Epithelial cell of proximal tubule (primary cell): ENCODE results near the gene MAST3. TPM values are rescaled to one million over a fixed set of nuclear protein-coding genes. Genes with fewer than 3 reads are reported as not detected.

Source experiments
- DNase-seq: peaks from one replicate; pipeline ENCODE4 v3.0.0-alpha.2; 2011; ENCODE audit warnings: low read depth
- H3K4me3 ChIP-seq: 2 replicates; pipeline ENCODE4 v1.5.1; 2011; ENCODE audit warnings: low read depth, mild to moderate bottlenecking, low read length
- CTCF ChIP-seq: conservative IDR thresholded peaks from 2 replicates; pipeline ENCODE4 v1.5.1; 2012; ENCODE audit warnings: low read depth, mild to moderate bottlenecking, low read length
- total RNA-seq: library from RNA; depleted of rRNA; stranded (reverse); fragments of >200 nt; gene quantifications from 2 replicates; pipeline ENCODE4 v1.2.3, GENCODE V29; 2015

The MAST3 gene
- 1.7 and 3.5 TPM in 2 replicates for total RNA-seq

GRCh38 chr19:18097217-18097992 is at the start of gene MAST3:
TSS of gene MAST3 (plus strand) at chr19:18097778. CDS start at chr19:18097793, 15 bp downstream.
- TF ChIP-seq CTCF, result no peak
- DNase-seq, result no peak
- H3K4me3 ChIP-seq, result peak within 1 kb of the TSS; percentile 63

DNA sequence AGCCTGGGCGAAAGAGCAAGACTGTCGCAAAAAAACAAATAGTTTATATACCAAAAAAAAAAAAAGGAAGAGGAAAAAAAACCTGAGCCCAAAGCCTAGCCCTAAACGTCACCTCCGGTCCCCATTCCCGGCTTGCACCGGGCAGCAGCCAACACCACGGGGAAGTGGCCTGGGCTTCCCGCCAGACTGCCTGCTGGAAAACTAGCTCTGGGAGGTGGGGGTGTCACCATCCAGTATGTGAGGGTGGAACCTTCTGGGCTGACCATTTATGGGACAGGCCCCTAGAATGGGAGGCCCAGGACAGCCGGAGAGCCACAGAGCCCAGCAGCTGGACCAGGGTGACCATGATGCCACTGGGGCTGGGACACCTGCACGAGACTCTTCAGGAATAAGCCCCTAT is 48.2 kb upstream of the MAST3 start:
- DNase-seq, result no peak
- no peak for TF ChIP-seq CTCF
- H3K4me3 ChIP-seq, result no peak overlapping the region

- no peak for DNase-seq
- no peak for TF ChIP-seq CTCF
- no peak overlapping the region for H3K4me3 ChIP-seq
Observed at GRCh38 chr19:18051887-18052286, 45.7 kb upstream of the MAST3 start.

DNA sequence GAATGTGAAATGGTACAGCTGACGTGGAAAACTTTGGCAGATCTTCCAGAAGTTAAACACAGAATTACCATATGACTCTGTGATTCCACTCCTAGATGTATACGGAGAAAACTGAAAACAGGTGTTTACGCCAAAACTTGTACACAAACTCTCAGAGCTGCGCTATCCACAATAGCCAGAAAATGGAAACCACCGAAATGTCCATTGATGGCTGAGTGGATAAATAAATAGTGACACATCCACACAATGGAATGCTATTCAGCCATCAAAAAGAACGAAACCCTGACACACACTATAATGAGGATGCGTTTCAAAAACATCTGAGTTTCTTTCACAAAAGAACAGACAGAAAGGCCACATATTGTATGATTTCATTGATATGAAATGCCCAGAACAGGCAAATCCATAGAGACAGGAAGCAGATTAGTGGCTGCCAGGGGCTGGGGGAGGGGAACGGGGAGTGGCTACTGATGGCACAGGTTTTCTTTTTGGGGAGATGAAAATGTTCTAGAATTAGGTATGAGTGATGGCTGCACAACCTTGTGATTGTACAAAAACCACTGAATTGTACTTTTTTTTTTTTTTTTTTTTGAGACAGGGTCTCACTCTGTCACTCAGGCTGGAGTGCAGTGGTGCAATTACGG is 43.9 kb upstream of the MAST3 start:
- no peak for DNase-seq
- no peak overlapping the region for H3K4me3 ChIP-seq
- TF ChIP-seq CTCF, result no peak

DNA sequence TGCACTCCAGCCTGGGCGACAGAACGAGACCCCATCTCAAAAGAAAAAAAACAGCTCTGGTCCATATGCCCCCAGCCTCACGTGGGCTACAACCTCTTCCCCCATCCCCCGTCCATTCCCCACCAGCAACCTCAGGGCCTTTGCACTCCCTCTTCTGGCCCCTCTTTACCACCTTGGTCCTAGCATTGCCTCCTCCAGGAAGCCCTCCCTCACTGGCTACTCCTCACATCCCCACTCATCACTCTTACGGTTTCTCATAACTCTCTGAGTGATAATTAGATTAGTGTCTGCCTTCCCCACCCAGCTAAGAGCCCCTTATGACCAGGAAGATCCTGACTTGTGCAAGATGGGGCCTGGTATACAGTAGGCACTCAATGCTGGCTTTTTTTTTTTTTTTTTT is 41.6 kb upstream of the MAST3 start:
- TF ChIP-seq CTCF, result no peak
- no peak for DNase-seq
- no peak overlapping the region for H3K4me3 ChIP-seq

- DNase-seq, result no peak
- no peak overlapping the region for H3K4me3 ChIP-seq
- TF ChIP-seq CTCF, result no peak
Observed at GRCh38 chr19:18057557-18057956, 40.0 kb upstream of the MAST3 start.
